Ascending aorta (tissue), 2 donors: ENCODE measurements around the gene PEX26. TPM values are rescaled to one million over a fixed set of nuclear protein-coding genes. Genes with fewer than 3 reads are reported as not detected.

Experiments
- DNase-seq, 2 donors: peaks; one replicate each; pipeline ENCODE4 v3.0.0-alpha.2; 2019; ENCODE audit warnings: low spot score in 2 of 2
- H3K27ac ChIP-seq, 2 donors: fragments of 200-600 bp; sonication (generic); one replicate each; pipeline ENCODE4 v1.5.1; 2016 to 2017; ENCODE audit warnings: mild to moderate bottlenecking in 1 of 2
- H3K27me3 ChIP-seq: fragments of 200-600 bp; sonication (generic); one replicate; pipeline ENCODE4 v1.5.1; 2017
- H3K36me3 ChIP-seq, 2 donors: fragments of 200-600 bp; sonication (generic); one replicate each; pipeline ENCODE4 v1.5.1; 2016
- H3K4me1 ChIP-seq, 2 donors: fragments of 200-600 bp; sonication (generic); one replicate each; pipeline ENCODE4 v1.5.1; 2016 to 2017; ENCODE audit warnings: mild to moderate bottlenecking in 1 of 2
- H3K4me3 ChIP-seq, 2 donors: fragments of 200-600 bp; sonication (generic); one replicate each; pipeline ENCODE4 v1.5.1; 2016 to 2017; ENCODE audit warnings: mild to moderate bottlenecking in 1 of 2
- H3K9me3 ChIP-seq, 2 donors: fragments of 200-600 bp; sonication (generic); one replicate each; pipeline ENCODE4 v1.5.1; 2016
- intact Hi-C: fragments of 100-400 bp; cut with DNase I; formaldehyde crosslinking; loops from one replicate; pipeline ENCODE4 v1.15.1; 2023
- total RNA-seq: library from RNA; depleted of rRNA; stranded (reverse); fragments of >200 nt; gene quantifications from one replicate; pipeline ENCODE4 v1.1.0, GENCODE V29; 2016
- TF ChIP-seq, protein P1 (sequence below), 3 experiments: fragments of 200-600 bp in 2 of 3; fragments of 450-650 bp in 1 of 3; sonication (generic) in 2 of 3; IDR thresholded peaks; one replicate each; pipeline ENCODE4 v1.5.1; 2016 to 2019; ENCODE audit warnings: antibody characterized with exemption in 3 of 3, mild to moderate bottlenecking in 1 of 3, moderate library complexity in 1 of 3

The PEX26 gene
- total RNA-seq, 1 donor from 2014 or later = 38.1 TPM

GRCh38 chr22:18112440-18112839 lies 34.6 kb downstream of the PEX26 start:
- H3K4me3 ChIP-seq = no peak overlapping the region
- H3K9me3 ChIP-seq = no peaks in the 10 kb centered on the region
- peaks cover 4 to 17% of the 10 kb centered on the region in 2 donors for H3K4me1 ChIP-seq
- intact Hi-C loops = no loop called here
- TF ChIP-seq, protein P1, sequence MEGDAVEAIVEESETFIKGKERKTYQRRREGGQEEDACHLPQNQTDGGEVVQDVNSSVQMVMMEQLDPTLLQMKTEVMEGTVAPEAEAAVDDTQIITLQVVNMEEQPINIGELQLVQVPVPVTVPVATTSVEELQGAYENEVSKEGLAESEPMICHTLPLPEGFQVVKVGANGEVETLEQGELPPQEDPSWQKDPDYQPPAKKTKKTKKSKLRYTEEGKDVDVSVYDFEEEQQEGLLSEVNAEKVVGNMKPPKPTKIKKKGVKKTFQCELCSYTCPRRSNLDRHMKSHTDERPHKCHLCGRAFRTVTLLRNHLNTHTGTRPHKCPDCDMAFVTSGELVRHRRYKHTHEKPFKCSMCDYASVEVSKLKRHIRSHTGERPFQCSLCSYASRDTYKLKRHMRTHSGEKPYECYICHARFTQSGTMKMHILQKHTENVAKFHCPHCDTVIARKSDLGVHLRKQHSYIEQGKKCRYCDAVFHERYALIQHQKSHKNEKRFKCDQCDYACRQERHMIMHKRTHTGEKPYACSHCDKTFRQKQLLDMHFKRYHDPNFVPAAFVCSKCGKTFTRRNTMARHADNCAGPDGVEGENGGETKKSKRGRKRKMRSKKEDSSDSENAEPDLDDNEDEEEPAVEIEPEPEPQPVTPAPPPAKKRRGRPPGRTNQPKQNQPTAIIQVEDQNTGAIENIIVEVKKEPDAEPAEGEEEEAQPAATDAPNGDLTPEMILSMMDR (IDR thresholded peaks at IDR 0.05) = no peak
- DNase-seq = no peak
- H3K27ac ChIP-seq = no peak overlapping the region
- H3K36me3 ChIP-seq = no peaks in the 10 kb centered on the region
- H3K27me3 ChIP-seq = no peaks in the 10 kb centered on the region

DNA sequence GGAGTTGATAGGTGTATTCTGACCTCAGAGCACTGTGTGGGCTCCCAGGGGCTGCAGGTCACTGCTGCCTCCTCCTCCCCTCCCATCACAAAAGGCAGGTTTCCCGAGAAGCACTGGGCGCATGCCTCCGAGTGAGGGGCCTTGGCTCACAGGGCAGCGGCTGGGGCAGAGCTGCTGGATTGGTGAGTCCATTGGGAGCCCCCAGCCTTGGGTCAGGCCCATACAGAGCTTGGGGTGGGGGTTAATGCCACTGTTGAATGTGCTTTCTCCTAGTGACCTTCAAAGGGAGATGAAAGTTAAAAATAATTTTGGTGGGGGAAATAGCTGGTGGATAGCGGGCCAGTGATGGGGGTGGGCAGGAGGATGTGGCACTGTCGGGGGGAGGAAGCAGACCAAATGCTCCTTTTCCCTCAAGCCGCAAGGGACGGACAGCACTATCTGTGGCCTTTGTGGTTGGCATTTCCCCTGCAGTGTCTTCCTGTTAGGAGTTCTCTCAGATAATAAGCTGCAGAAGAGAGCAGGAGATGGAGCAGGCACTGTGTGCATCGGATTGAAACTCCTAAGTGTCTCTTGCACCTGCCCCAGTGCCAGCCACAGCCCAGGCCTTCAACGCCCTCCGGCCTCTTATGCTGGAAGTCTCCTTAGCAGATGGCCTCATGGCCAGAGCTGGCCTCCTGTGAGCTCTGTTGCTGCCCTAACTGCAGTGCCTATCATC lies 36.0 kb downstream of the PEX26 start:
- no peaks in the 10 kb centered on the region for H3K27me3 ChIP-seq
- no peak overlapping the region for H3K4me3 ChIP-seq
- intact Hi-C loops = no loop called here
- no peak overlapping the region for H3K27ac ChIP-seq
- H3K9me3 ChIP-seq = no peaks in the 10 kb centered on the region
- no peaks in the 10 kb centered on the region for H3K36me3 ChIP-seq
- no peak for DNase-seq
- TF ChIP-seq, protein P1 (IDR thresholded peaks at IDR 0.05) = no peak
- peaks cover 4 to 17% of the 10 kb centered on the region in 2 donors for H3K4me1 ChIP-seq

GRCh38 chr22:18114495-18114894 lies 36.7 kb downstream of the PEX26 start:
- intact Hi-C loops = no loop called here
- H3K9me3 ChIP-seq = no peaks in the 10 kb centered on the region
- H3K36me3 ChIP-seq = no peaks in the 10 kb centered on the region
- H3K4me1 ChIP-seq = peaks cover 4 to 17% of the 10 kb centered on the region in 2 donors
- TF ChIP-seq, protein P1 (IDR thresholded peaks at IDR 0.05) = no peak
- no peak overlapping the region for H3K4me3 ChIP-seq
- no peak for DNase-seq
- no peaks in the 10 kb centered on the region for H3K27me3 ChIP-seq
- H3K27ac ChIP-seq = no peak overlapping the region

GRCh38 chr22:18114976-18115652 lies 37.3 kb downstream of the PEX26 start:
- Histone ChIP-seq H3K27me3 (no peaks in the 10 kb centered on the region), H3K4me3 (no peak overlapping the region), H3K9me3 (no peaks in the 10 kb centered on the region), H3K4me1 (peaks cover 0 to 13% of the 10 kb centered on the region in 2 donors), H3K27ac (no peak overlapping the region), H3K36me3 (no peaks in the 10 kb centered on the region)
- TF ChIP-seq, protein P1 (IDR thresholded peaks at IDR 0.05) = no peak
- intact Hi-C loops = no loop called here
- DNase-seq = no peak

- H3K36me3 ChIP-seq = no peaks in the 10 kb centered on the region
- intact Hi-C loops = no loop called here
- no peak for DNase-seq
- H3K4me3 ChIP-seq = no peak overlapping the region
- no peaks in the 10 kb centered on the region for H3K9me3 ChIP-seq
- H3K4me1 ChIP-seq = peaks cover 0 to 6% of the 10 kb centered on the region in 2 donors
- TF ChIP-seq, protein P1 (IDR thresholded peaks at IDR 0.05) = no peak
- no peak overlapping the region for H3K27ac ChIP-seq
- no peaks in the 10 kb centered on the region for H3K27me3 ChIP-seq
Observed at GRCh38 chr22:18115906-18116371, 38.1 kb downstream of the PEX26 start.
